IMR-90 (cell line): Measurements from ENCODE around the gene MYL4.

Experiments used
- BHLHE40 ChIP-seq: fragments of 150-350 bp; IDR thresholded peaks from 2 replicates; pipeline ENCODE4 v1.6.1; 2016; ENCODE audit warnings: mild to moderate bottlenecking, low read depth, low read length
- CEBPB ChIP-seq: IDR thresholded peaks from 2 replicates; pipeline ENCODE4 v1.6.1; 2012; ENCODE audit warnings: low read depth, low read length, improper control_type of control experiment
- CHD1 ChIP-seq: IDR thresholded peaks from 2 replicates; pipeline ENCODE4 v1.6.1; 2012; ENCODE audit warnings: low read depth, low read length, improper control_type of control experiment
- ELK1 ChIP-seq: fragments of 150-350 bp; IDR thresholded peaks from 2 replicates; pipeline ENCODE4 v1.6.1; 2016; ENCODE audit warnings: low read depth, mild to moderate bottlenecking, low read length, moderate library complexity, borderline replicate concordance
- MAFK ChIP-seq: IDR thresholded peaks from 2 replicates; pipeline ENCODE4 v1.6.1; 2012; ENCODE audit warnings: low read depth, low read length, improper control_type of control experiment
- MAZ ChIP-seq: IDR thresholded peaks from 2 replicates; pipeline ENCODE4 v1.6.1; 2012; ENCODE audit warnings: low read depth, mild to moderate bottlenecking, low read length, improper control_type of control experiment, moderate library complexity, borderline replicate concordance
- MXI1 ChIP-seq: IDR thresholded peaks from 2 replicates; pipeline ENCODE4 v1.6.1; 2012; ENCODE audit warnings: low read depth, mild to moderate bottlenecking, low read length, moderate library complexity, borderline replicate concordance
- POLR2A ChIP-seq: IDR thresholded peaks from 2 replicates; pipeline ENCODE4 v1.6.1; 2012; ENCODE audit warnings: mild to moderate bottlenecking, low read depth, low read length
- RAD21 ChIP-seq: IDR thresholded peaks from 2 replicates; pipeline ENCODE4 v1.6.1; 2012; ENCODE audit warnings: low read length, improper control_type of control experiment
- RFX5 ChIP-seq: IDR thresholded peaks from 2 replicates; pipeline ENCODE4 v1.8.0; 2012; ENCODE audit warnings: low read depth, mild to moderate bottlenecking, low read length, moderate library complexity
- SMC3 ChIP-seq: fragments of 150-350 bp; IDR thresholded peaks from 2 replicates; pipeline ENCODE4 v1.6.1; 2016; ENCODE audit warnings: low read depth, mild to moderate bottlenecking, antibody characterized with exemption, low read length, moderate library complexity
- USF2 ChIP-seq: fragments of 150-350 bp; IDR thresholded peaks from 2 replicates; pipeline ENCODE4 v1.6.1; 2017; ENCODE audit warnings: mild to moderate bottlenecking, antibody characterized with exemption, low read length, low read depth
- TF ChIP-seq, protein P1 (sequence below): conservative IDR thresholded peaks from 2 replicates; pipeline ENCODE4 v1.5.1; 2012; ENCODE audit warnings: mild to moderate bottlenecking, low read depth, low read length, improper control_type of control experiment

DNA sequence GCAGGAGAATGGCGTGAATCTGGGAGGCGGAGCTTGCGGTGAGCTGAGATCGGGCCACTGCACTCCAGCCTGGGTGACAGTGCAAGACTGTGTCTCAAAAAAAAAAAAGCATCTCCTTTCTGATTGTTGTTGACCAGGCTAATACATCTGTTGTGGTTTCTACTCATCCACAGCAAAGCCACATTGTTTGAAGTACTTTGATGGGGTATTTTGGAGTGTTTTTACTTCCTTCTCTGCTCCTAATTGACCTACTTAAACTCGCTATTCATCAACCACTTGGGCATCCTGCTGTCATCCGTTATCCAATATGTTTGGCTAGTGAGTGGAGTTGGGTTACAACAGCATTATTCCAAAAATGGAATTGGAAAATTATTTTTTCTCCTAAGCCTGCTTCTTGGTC lies 16.6 kb upstream of the MYL4 start:
- TF ChIP-seq POLR2A (no peak), RAD21 (no peak), MAFK (no peak), MXI1 (no peak), MAZ (no peak), USF2 (no peak), CHD1 (no peak), RFX5 (no peak), ELK1 (no peak), BHLHE40 (no peak), SMC3 (no peak), CEBPB (no peak)
- TF ChIP-seq, protein P1, sequence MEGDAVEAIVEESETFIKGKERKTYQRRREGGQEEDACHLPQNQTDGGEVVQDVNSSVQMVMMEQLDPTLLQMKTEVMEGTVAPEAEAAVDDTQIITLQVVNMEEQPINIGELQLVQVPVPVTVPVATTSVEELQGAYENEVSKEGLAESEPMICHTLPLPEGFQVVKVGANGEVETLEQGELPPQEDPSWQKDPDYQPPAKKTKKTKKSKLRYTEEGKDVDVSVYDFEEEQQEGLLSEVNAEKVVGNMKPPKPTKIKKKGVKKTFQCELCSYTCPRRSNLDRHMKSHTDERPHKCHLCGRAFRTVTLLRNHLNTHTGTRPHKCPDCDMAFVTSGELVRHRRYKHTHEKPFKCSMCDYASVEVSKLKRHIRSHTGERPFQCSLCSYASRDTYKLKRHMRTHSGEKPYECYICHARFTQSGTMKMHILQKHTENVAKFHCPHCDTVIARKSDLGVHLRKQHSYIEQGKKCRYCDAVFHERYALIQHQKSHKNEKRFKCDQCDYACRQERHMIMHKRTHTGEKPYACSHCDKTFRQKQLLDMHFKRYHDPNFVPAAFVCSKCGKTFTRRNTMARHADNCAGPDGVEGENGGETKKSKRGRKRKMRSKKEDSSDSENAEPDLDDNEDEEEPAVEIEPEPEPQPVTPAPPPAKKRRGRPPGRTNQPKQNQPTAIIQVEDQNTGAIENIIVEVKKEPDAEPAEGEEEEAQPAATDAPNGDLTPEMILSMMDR: no peak
